HCT116 (cell line): ENCODE results near the gene OSBP2. TPM values are rescaled to one million over a fixed set of nuclear protein-coding genes. Genes with fewer than 3 reads are reported as not detected.

Experiments used
- ATAC-seq: fragments of 200-7000 bp; cut with Tn5 transposase; 2 replicates; pipeline ENCODE4 v1.9.1; 2020; ENCODE audit warnings: mild to moderate bottlenecking, moderate library complexity
- BruUV-seq: library from RNA; stranded (reverse); fragments of 400-500 nt; replicated peaks from 2 replicates; lab custom pipeline; 2021; lab: Mats Ljungman, UMichigan
- CTCF ChIA-PET: fragments of 300-600 bp; sonication (Branson Sonifier 250); formaldehyde crosslinking; loops from one replicate; lab custom pipeline; 2021; ENCODE audit warnings: antibody characterized with exemption; lab: Charles Lee
- POLR2A ChIA-PET: fragments of 300-600, 350-600 bp; sonication (Branson Sonifier 250); formaldehyde crosslinking; loops from one replicate; lab custom pipeline; 2021; ENCODE audit warnings: antibody characterized with exemption; lab: Charles Lee
- RAD21 ChIA-PET, 2 experiments: fragments of 300-600 bp; sonication (Branson Sonifier 250); formaldehyde crosslinking; loops; one replicate each; lab custom pipeline; 2023; ENCODE audit warnings: low total read pairs in 2 of 2; ENCODE audit not compliant: uncharacterized antibody in 2 of 2, unreplicated experiment in 2 of 2, low non-redundant PET in 1 of 2; lab: Charles Lee
- DNase-seq: peaks from one replicate; pipeline ENCODE4 v3.0.0-alpha.2; 2010; ENCODE audit warnings: low read depth, low spot score
- H2AFZ ChIP-seq: fragments of 200-600 bp; shearing (Covaris generic), sonication (generic); 2 replicates; pipeline ENCODE4 v1.6.1; 2017; ENCODE audit warnings: low read depth, mixed run types, mixed read lengths, antibody characterized with exemption, low read length; ENCODE audit not compliant: poor library complexity, severe bottlenecking
- H3K27ac ChIP-seq: 2 replicates; pipeline ENCODE4 v1.5.1; 2012; ENCODE audit warnings: low read depth, low read length
- H3K27me3 ChIP-seq: fragments of 200-600 bp; sonication (generic); 2 replicates; pipeline ENCODE4 v1.6.1; 2016; ENCODE audit warnings: mixed run types, low read length, mixed read lengths; ENCODE audit not compliant: insufficient read depth
- H3K36me3 ChIP-seq, 2 experiments: fragments of 200-500 bp in 1 of 2; fragments of 200-600 bp in 1 of 2; sonication (Bioruptor generic) in 1 of 2; sonication (generic) in 1 of 2; 2 replicates each; pipeline versions ENCODE4 v1.5.1 to v1.6.1; 2014 to 2016; ENCODE audit warnings: low read length in 2 of 2, inconsistent platforms in 1 of 2, mixed read lengths in 1 of 2, mixed run types in 1 of 2; ENCODE audit not compliant: insufficient read depth in 2 of 2, control insufficient read depth in 1 of 2
- H3K4me1 ChIP-seq, 2 experiments: fragments of 200-600 bp in 1 of 2; sonication (generic) in 1 of 2; 2 replicates each; pipeline versions ENCODE4 v1.5.1 to v1.6.1; 2012 to 2017; ENCODE audit warnings: low read length in 2 of 2, inconsistent platforms in 1 of 2, mild to moderate bottlenecking in 1 of 2, mixed read lengths in 1 of 2, mixed run types in 1 of 2, moderate library complexity in 1 of 2; ENCODE audit not compliant: insufficient read depth in 2 of 2, control insufficient read depth in 1 of 2
- H3K4me2 ChIP-seq: fragments of 200-600 bp; sonication (generic); 2 replicates; pipeline ENCODE4 v1.6.1; 2017; ENCODE audit warnings: mixed run types, low read length, mixed read lengths
- H3K4me3 ChIP-seq, 2 experiments: fragments of 200-600 bp in 1 of 2; sonication (generic) in 1 of 2; replicated peaks in 1 of 2; 2 replicates each; pipeline ENCODE4 v1.5.1; 2011 to 2016; ENCODE audit warnings: low read length in 2 of 2, control low read depth in 1 of 2, low read depth in 1 of 2, mild to moderate bottlenecking in 1 of 2, mixed read lengths in 1 of 2, mixed run types in 1 of 2
- H3K79me2 ChIP-seq: fragments of 200-600 bp; sonication (generic); 2 replicates; pipeline ENCODE4 v1.6.1; 2017; ENCODE audit warnings: mild to moderate bottlenecking, mixed run types, low read length, moderate library complexity, mixed read lengths; ENCODE audit not compliant: insufficient read depth
- H3K9ac ChIP-seq: fragments of 200-600 bp; sonication (generic); 2 replicates; pipeline ENCODE4 v1.6.1; 2016; ENCODE audit warnings: low read length, mixed read lengths
- H3K9me2 ChIP-seq: fragments of 200-600 bp; sonication (generic), shearing (Covaris generic); 2 replicates; pipeline ENCODE4 v1.6.1; 2017; ENCODE audit warnings: mixed run types, mild to moderate bottlenecking, moderate library complexity; ENCODE audit not compliant: insufficient read depth
- H3K9me3 ChIP-seq, 2 experiments: fragments of 200-500 bp in 1 of 2; fragments of 200-600 bp in 1 of 2; sonication (Bioruptor generic) in 1 of 2; sonication (generic) in 1 of 2; 2 replicates each; pipeline ENCODE4 v1.6.1; 2014 to 2017; ENCODE audit warnings: low read length in 2 of 2, mixed read lengths in 2 of 2, inconsistent platforms in 1 of 2, low read depth in 1 of 2, mild to moderate bottlenecking in 1 of 2, mixed run types in 1 of 2, moderate library complexity in 1 of 2; ENCODE audit not compliant: control insufficient read depth in 1 of 2, insufficient read depth in 1 of 2
- H4K20me1 ChIP-seq: fragments of 200-600 bp; sonication (generic), shearing (Covaris generic); 2 replicates; pipeline ENCODE4 v1.6.1; 2017; ENCODE audit warnings: mixed run types, mild to moderate bottlenecking, moderate library complexity; ENCODE audit not compliant: insufficient read depth
- ATF3 ChIP-seq: IDR thresholded peaks from 2 replicates; pipeline ENCODE4 v1.6.1; 2012
- CBX3 ChIP-seq: IDR thresholded peaks from 2 replicates; pipeline ENCODE4 v1.6.1; 2012; ENCODE audit warnings: low read depth
- CEBPB ChIP-seq: IDR thresholded peaks from 2 replicates; pipeline ENCODE4 v1.6.1; 2012; ENCODE audit warnings: low read depth
- CTCF ChIP-seq, 3 experiments: fragments of 200-600 bp in 1 of 3; sonication (generic) in 1 of 3; IDR thresholded peaks in 2 of 3; conservative IDR thresholded peaks in 1 of 3; 2 replicates each; pipeline ENCODE4 v1.5.1; 2012 to 2017; ENCODE audit warnings: low read depth in 2 of 3, low read length in 2 of 3, antibody characterized with exemption in 1 of 3, borderline replicate concordance in 1 of 3, control low read depth in 1 of 3, mild to moderate bottlenecking in 1 of 3, mixed read lengths in 1 of 3, mixed run types in 1 of 3, moderate library complexity in 1 of 3; ENCODE audit not compliant: insufficient read depth in 1 of 3
- EGR1 ChIP-seq: IDR thresholded peaks from 2 replicates; pipeline ENCODE4 v1.6.1; 2012; ENCODE audit warnings: low read depth
- EZH2phosphoT487 ChIP-seq: fragments of 200-600 bp; IDR thresholded peaks from 2 replicates; pipeline ENCODE4 v1.6.1; 2018; ENCODE audit warnings: antibody characterized with exemption, borderline replicate concordance
- FOSL1 ChIP-seq: IDR thresholded peaks from 2 replicates; pipeline ENCODE4 v1.6.1; 2012; ENCODE audit warnings: low read depth
- JUND ChIP-seq: IDR thresholded peaks from 2 replicates; pipeline ENCODE4 v1.6.1; 2012
- MAX ChIP-seq: IDR thresholded peaks from 2 replicates; pipeline ENCODE4 v1.6.1; 2012
- POLR2A ChIP-seq: IDR thresholded peaks from 2 replicates; pipeline ENCODE4 v1.7.0; 2011; ENCODE audit warnings: borderline replicate concordance; ENCODE audit not compliant: insufficient read depth, insufficient read length; ENCODE audit errors: extremely low read depth
- RAD21 ChIP-seq: IDR thresholded peaks from 2 replicates; pipeline ENCODE4 v1.6.1; 2012; ENCODE audit warnings: low read depth, mild to moderate bottlenecking
- REST ChIP-seq: IDR thresholded peaks from 2 replicates; pipeline ENCODE4 v1.6.1; 2012; ENCODE audit warnings: low read depth
- SIN3A ChIP-seq: IDR thresholded peaks from 2 replicates; pipeline ENCODE4 v1.6.1; 2012; ENCODE audit warnings: low read depth
- SP1 ChIP-seq: IDR thresholded peaks from 2 replicates; pipeline ENCODE4 v1.6.1; 2012; ENCODE audit warnings: low read depth
- TCF7L2 ChIP-seq: IDR thresholded peaks from 2 replicates; pipeline ENCODE4 v1.7.0; 2011; ENCODE audit warnings: borderline replicate concordance, inconsistent platforms; ENCODE audit not compliant: insufficient read depth, insufficient read length; ENCODE audit errors: extremely low read depth
- YY1 ChIP-seq: IDR thresholded peaks from 2 replicates; pipeline ENCODE4 v1.6.1; 2011; ENCODE audit warnings: low read length, low read depth, moderate library complexity, mild to moderate bottlenecking; ENCODE audit not compliant: insufficient replicate concordance; ENCODE audit errors: extremely low read depth
- ZFX ChIP-seq: fragments of 450-650 bp; IDR thresholded peaks from 2 replicates; pipeline ENCODE4 v1.6.1; 2017
- ZNF274 ChIP-seq: fragments of 200-500 bp; sonication (Bioruptor generic); IDR thresholded peaks from 2 replicates; pipeline ENCODE4 v1.6.1; 2014; ENCODE audit warnings: mild to moderate bottlenecking, low read depth, low read length, inconsistent platforms
- intact Hi-C: fragments of 100-400 bp; cut with micrococcal nuclease; formaldehyde crosslinking; loops from 2 replicates; pipeline ENCODE4 v1.10.0; 2022
- total RNA-seq: library from RNA; stranded (reverse); gene quantifications from one replicate; pipeline ENCODE4 v1.2.1, GENCODE V29; 2021; ENCODE audit not compliant: unreplicated experiment

Gene OSBP2
- total RNA-seq, 1 experiment from 2014 or later: 12.9 TPM

- no peaks in the 10 kb centered on the region for H3K9me3 ChIP-seq
- H3K4me1 ChIP-seq: peaks cover 15 to 43% of the 10 kb centered on the region in 2 experiments
- H3K4me3 ChIP-seq: no peak overlapping the region
- H2AFZ ChIP-seq: no peak overlapping the region
- no peaks in the 10 kb centered on the region for H3K36me3 ChIP-seq
- H4K20me1 ChIP-seq: no peaks in the 10 kb centered on the region
- no peak overlapping the region for H3K9ac ChIP-seq
- no peak for ATAC-seq
- ChIA-PET RAD21 (no interaction called here), POLR2A (no interaction called here), CTCF (no interaction called here)
- intact Hi-C loops: no loop called here
- H3K27ac ChIP-seq: no peak overlapping the region
- DNase-seq: no peak
- H3K27me3 ChIP-seq: no peaks in the 10 kb centered on the region
- BruUV-seq: no TSS peak
- no peaks in the 10 kb centered on the region for H3K9me2 ChIP-seq
- H3K4me2 ChIP-seq: no peak overlapping the region
- H3K79me2 ChIP-seq: peaks cover 3% of the 10 kb centered on the region; the same call in 1 of the 2 replicates
- TF ChIP-seq SIN3A: no peak
- no peak for TF ChIP-seq ZNF274
- no peak for TF ChIP-seq CEBPB
- TF ChIP-seq REST: no peak
- TF ChIP-seq CBX3: no peak
- TF ChIP-seq EGR1: no peak
- TF ChIP-seq POLR2A: no peak
- TF ChIP-seq JUND: no peak
- TF ChIP-seq SP1: no peak
- no peak for TF ChIP-seq ATF3
- no peak for TF ChIP-seq EZH2phosphoT487
- no peak for TF ChIP-seq CTCF (IDR thresholded peaks at IDR 0.05 in 2 of 3, conservative IDR thresholded peaks at IDR 0.05 in 1 of 3; ENCODE audit: borderline replicate concordance in 1 of 3, insufficient read depth in 1 of 3, low read depth in 2 of 3, low read length in 2 of 3)
- TF ChIP-seq TCF7L2: no peak
- no peak for TF ChIP-seq ZFX
- no peak for TF ChIP-seq RAD21
- no peak for TF ChIP-seq FOSL1
- TF ChIP-seq MAX: no peak
- TF ChIP-seq YY1: no peak
Observed at GRCh38 chr22:30825711-30826505, 131.2 kb downstream of the OSBP2 start.
